GM04504 (cell line): Measurements from ENCODE around the gene HOXA7.
A peak's percentile ranks its signal among the peaks of the same experiment; 100 is the strongest.

Experiments used
- DNase-seq: peaks from one replicate; pipeline ENCODE4 v3.0.0-alpha.2; 2012; ENCODE audit warnings: low read depth

Gene HOXA7

GRCh38 chr7:27182285-27182841 lies 25.9 kb upstream of the HOXA7 start:
- no peak for DNase-seq

DNA sequence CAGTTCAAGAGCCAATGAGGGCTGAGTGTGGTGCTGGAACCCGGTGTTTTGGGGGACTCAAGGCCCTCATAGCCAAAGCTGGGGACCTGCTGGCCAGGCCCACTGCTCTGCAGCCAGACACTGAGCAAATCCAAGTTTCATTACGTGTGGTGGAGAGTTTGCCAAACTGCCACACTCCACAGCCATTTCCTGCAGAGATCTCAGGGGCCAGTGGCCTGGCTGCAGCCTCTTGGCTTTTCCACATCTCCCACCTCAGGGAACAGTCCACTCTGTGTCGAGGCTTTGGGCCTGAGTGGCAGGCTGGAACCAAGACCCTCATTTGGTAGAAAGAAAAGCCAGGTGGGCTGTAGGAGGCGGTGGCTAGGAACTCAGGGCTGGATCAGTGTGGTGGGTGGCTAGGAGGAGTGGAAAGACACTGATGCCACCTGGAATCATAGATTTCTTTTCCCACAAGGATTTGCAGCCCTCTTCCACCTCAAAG lies 25.4 kb upstream of the HOXA7 start:
- peak; percentile 30 for DNase-seq

DNA sequence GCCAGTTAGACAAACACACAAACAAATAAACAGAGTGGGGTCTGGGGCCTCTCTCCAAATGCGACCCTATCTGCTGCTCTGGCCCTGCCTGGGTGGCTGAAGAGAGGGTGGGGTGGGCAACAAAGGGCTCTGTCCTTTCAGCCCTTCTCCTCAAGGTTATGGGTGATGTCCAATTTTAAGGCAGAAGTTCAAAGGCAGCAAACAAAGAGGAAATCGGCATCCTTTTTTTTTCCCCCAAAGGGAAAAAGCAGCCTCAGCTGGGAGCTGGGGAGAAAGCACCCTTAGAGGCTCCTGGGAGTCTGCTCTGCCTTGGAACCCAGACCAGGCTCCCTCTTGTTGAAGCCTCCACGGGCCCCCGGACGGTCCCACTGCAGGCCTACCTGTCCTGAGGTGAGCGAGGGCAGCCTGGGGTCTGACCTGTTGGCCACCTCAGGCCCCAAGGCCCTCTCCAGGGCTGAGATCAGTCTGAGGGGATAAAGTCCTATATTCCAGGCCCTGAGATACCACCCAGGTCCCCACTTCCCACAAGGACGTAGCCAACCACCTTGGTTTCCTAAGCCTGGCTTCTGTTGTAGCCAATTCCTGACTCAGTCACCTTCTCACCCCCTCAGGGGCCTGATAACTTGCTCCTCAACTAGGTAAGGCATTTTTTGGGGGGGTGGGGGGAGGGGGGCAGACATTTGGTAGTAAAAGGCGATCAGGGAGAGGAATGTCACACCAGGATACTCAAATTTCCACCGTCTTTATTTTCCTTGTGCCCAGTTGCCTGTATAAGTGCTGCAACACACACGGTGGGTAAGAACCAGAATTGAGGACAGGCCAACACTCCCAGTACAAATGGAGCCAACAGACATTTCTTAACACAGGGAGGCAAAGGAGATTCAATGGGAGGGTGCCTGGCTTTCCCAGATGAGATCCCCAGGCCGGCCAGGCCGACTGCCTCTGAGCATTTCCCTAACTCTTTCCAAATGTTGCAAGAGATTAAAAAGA lies 24.3 kb upstream of the HOXA7 start:
- peak; percentile 21 for DNase-seq

DNA sequence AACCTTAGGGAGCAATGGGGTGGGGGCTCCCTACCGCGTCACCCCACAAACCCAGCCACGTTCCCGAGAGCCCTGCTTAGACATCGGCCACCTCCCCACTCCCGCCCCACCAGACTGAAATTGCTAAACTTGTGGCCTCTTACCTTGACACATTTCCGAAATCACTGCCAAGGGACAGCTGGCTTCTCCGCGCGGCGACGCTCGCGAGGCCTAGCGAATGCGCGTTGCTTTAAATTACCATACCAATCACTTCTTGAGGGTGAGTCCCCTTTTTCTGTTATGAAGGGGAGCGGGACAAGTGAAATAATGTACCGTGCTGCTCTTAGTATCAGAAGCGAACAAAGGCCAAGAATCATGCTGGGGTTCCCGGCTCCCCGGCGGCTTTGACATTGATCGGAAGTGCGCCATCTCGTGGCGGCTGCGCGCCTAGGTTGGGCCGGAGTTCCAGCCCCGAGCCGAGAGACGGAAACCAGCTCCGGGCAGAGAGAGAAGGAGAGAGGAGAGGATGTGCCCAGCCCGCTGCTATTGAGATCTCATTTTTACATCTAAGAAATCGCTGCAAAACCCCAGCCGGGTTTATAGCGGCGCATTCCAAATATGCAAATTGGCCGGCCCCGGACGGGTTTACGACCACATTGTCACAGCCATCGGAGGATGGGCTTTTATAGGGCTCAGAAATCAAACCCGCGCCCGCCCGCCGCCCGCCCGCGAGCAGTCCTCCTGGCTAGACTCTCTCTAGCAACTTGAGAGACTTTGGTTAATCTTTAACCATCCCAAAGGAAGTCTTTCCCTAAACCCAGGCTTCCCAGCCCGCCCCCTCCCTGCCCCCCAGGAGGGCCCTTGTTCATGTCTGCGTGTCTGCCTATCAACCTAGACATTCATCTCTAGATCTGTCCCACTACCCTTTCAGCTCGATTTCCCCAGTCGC lies 23.3 kb upstream of the HOXA7 start:
- DNase-seq: peak; percentile 82

- no peak for DNase-seq
Measured at GRCh38 chr7:27179030-27179429, 22.6 kb upstream of the HOXA7 start.

DNA sequence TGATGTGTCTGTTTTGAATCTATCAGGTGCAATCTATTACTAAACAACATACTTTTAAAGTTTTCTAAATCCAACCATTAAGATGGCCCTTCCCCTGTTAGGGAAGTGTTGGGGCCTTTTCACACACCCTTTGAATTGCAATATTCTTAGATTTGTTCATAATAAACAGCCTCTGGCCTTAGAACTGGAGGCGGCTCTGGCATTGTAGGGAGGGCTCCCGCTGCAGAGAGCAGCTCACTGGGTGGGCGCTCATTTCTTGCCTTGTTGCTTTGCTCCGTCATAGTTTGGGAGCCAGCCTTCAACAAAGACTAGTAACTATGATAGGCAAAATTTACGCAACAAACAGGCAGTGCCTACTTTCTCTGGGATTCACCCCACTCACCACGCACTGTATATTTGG lies 21.9 kb upstream of the HOXA7 start:
- peak; percentile 45 for DNase-seq

GRCh38 chr7:27177795-27178320 lies 21.4 kb upstream of the HOXA7 start:
- DNase-seq: peak; percentile 12

DNA sequence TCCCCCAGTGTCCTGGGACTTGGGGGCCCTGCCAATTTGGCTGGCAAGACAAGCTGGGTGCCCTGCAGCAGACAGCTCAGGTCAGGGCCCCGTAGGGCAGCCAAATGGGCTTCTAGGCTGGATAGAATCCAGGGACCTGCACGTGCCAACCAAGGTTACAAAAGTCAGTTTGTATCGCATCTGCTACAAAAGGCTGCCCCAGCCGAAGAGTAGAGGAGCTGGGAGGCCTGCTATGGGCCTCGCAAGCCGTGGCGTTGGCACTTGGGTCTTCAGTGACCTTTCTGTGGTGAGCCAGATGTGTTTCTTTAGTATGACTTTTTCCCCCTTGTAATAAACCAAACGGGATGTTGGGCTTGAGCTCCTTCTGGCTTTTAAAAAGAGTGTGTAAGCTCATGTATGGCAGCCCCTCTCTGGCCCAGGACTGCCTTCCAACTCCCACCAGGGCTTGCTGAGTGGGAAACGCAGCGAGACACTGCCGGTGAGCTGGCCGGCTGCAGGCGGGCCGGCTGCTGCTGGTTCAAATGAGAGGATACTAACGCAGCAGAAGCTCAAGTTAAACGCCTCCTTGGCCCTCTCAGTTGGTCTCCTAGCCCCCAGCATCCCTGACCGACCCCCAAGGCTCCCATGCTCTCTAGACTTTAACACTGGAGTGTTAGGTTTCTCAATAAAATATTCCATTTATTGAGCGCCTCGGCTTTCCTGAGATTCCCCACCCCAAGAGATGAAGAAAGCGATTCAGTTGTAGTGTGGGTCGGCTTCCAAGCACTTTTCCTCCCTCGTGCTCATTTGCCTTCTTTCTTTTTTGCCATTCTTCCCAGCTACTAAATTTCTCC lies 20.7 kb upstream of the HOXA7 start:
- peak; percentile 19 for DNase-seq

- no peak for DNase-seq
Measured at GRCh38 chr7:27176524-27176845, 20.0 kb upstream of the HOXA7 start.

GRCh38 chr7:27175626-27176523 lies 19.4 kb upstream of the HOXA7 start:
- peak; percentile 37 for DNase-seq

DNA sequence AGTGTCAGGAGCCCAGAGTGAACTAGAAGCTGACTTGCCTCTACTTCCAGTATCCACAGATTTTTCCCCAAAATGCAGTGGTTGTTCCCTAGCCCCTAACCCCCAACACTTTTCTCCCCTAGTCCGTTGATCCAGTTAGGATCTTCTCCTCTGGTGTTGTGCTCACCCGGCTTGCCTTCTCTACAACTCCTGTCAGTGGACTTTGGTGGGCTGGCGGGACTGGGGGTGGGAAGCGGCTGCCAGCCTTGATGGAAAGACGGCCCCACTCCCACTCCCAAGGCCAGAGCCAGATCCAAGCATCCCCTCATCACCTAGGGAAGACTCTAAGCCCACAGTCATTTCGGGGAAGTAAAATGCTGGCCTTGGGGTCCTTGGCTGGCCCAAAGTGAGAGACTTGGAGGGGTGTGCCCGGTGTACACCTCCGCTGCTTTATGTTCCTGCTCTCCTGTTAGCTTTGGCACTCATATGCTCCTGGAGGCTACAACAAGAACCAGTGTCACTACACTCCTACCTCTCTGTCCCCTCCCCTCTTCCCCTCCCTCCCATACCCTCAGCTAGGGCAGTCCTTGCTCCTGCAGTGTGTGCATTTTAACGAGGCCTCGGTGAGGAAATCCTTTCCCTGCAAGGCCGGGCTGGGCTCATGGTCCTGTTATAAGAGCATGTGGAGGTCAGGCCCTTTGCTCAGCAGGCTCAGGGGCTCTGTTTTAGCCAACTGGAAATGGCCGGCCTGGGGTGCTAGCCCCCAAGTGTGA lies 18.6 kb upstream of the HOXA7 start:
- DNase-seq: peak; percentile 66

- DNase-seq: peak; percentile 58
Measured at GRCh38 chr7:27173956-27174873, 17.7 kb upstream of the HOXA7 start, which contains the start of gene HOXA10. TSS of gene HOXA10 (minus strand) at chr7:27174320. CDS start at chr7:27174306, 14 bp downstream.

DNA sequence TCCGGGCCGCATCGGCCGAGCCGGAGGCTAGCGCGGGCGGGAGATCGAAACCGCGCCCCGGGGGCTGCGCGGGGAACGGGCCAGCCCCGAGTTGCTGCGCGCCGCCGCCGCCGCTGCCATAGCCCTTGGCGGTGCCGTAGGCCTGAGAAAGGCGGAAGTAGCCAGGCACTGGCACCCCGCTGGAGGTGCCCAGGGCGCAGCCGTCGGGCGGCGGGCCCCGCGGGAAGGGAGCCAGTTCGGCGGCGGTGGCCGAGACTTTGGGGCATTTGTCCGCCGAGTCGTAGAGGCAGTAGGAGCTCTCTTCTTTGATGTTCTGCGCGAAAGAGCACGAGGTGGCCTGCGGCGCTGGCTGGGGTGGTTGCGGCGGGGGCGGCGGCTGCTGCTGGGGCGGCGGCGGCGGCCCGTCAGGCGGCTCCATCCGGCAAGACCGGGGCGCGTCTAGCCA lies 17.1 kb upstream of the HOXA7 start:
- peak; percentile 4 for DNase-seq

GRCh38 chr7:27172823-27173510 lies 16.5 kb upstream of the HOXA7 start:
- peak; percentile 87 for DNase-seq

- peak; percentile 40 for DNase-seq
Measured at GRCh38 chr7:27172315-27172774, 15.9 kb upstream of the HOXA7 start.

GRCh38 chr7:27171637-27172314 lies 15.3 kb upstream of the HOXA7 start:
- peak; percentile 35 for DNase-seq

- peak; percentile 26 for DNase-seq
Measured at GRCh38 chr7:27171325-27171636, 14.8 kb upstream of the HOXA7 start.
